ENCODE results near the gene PCDHA1. TPM values are rescaled to one million over a fixed set of nuclear protein-coding genes. Genes with fewer than 3 reads are reported as not detected.
"Not testable (repeated sequence)": the region's sequence is repeated elsewhere in the genome, so short reads cannot be mapped to it uniquely, and the experiment has no call there.

PCDHA1 gene
- total RNA-seq, 4 donors from 2014 or later = not detected

GRCh38 chr5:140833993-140834392, 48.1 kb downstream of the PCDHA1 start, which contains the start of gene PCDHA7:
PCDHA7 (plus strand) TSS chr5:140834269; CDS start chr5:140834384, 115 bp downstream.
- WGBS, 2 donors (ENCODE audit: low coverage in 1 of 2) = 8 to 17% methylated on average over 6 to 8 of the region's 8 CpGs
- Histone ChIP-seq H3K9me3 (peaks cover 0 to 53% (median 0%) of the 10 kb centered on the region in 3 donors), H3K36me3 (no peaks in the 10 kb centered on the region), H3K27me3 (peaks cover 80% of the 10 kb centered on the region), H3K27ac (no peak within 1 kb of the TSS), H3K4me3 (peak within 1 kb of the TSS in 1 of 2 donors; percentile 19), H3K4me1 (no peaks in the 10 kb centered on the region)
- ATAC-seq = no peak
- TF ChIP-seq POLR2AphosphoS5 (IDR thresholded peaks at IDR 0.05) (no peak), EP300 (IDR thresholded peaks at IDR 0.05) (no peak), CTCF (IDR thresholded peaks at IDR 0.05) (no peak), POLR2A (IDR thresholded peaks at IDR 0.05) (no peak)

- ATAC-seq, H3K4me1 ChIP-seq, H3K36me3 ChIP-seq, H3K27ac ChIP-seq: not testable (repeated sequence)
- H3K4me3 ChIP-seq = peak overlapping the region in 1 of 2 donors; percentile 19
- H3K27me3 ChIP-seq = peaks cover 80% of the 10 kb centered on the region
- whole genome bisulfite sequencing, 2 donors (ENCODE audit: low coverage in 1 of 2) = 7% methylated on average over 7 of the region's 38 CpGs; no CpG with 5 or more reads in 1 of the 2 donors
- H3K9me3 ChIP-seq = peaks cover 0 to 51% (median 0%) of the 10 kb centered on the region in 3 donors
These were observed 48.6 kb downstream of the PCDHA1 start for GRCh38 chr5:140834439-140835008.

- Histone ChIP-seq H3K4me1 (no peaks in the 10 kb centered on the region), H3K4me3 (no peak overlapping the region), H3K27me3 (peaks cover 81% of the 10 kb centered on the region), H3K36me3 (no peaks in the 10 kb centered on the region), H3K9me3 (peaks cover 0 to 50% (median 0%) of the 10 kb centered on the region in 3 donors), H3K27ac (no peak overlapping the region)
- ATAC-seq = no peak
- TF ChIP-seq POLR2AphosphoS5 (IDR thresholded peaks at IDR 0.05) (no peak), POLR2A (IDR thresholded peaks at IDR 0.05) (no peak), CTCF (IDR thresholded peaks at IDR 0.05) (no peak), EP300 (IDR thresholded peaks at IDR 0.05) (no peak)
- WGBS, 2 donors (ENCODE audit: low coverage in 1 of 2) = 62% methylated on average over 10 of the region's 103 CpGs; no CpG with 5 or more reads in 1 of the 2 donors
These were observed 49.9 kb downstream of the PCDHA1 start for GRCh38 chr5:140835622-140836510.

- 17 to 32% methylated on average over 11 to 19 of the region's 47 CpGs for whole genome bisulfite sequencing, 2 donors (ENCODE audit: low coverage in 1 of 2)
- TF ChIP-seq CTCF (IDR thresholded peaks at IDR 0.05) (no peak), POLR2AphosphoS5 (IDR thresholded peaks at IDR 0.05) (no peak), EP300 (IDR thresholded peaks at IDR 0.05) (no peak), POLR2A (IDR thresholded peaks at IDR 0.05) (no peak)
- no peaks in the 10 kb centered on the region for H3K36me3 ChIP-seq
- peaks cover 74% of the 10 kb centered on the region for H3K27me3 ChIP-seq
- no peaks in the 10 kb centered on the region for H3K4me1 ChIP-seq
- H3K4me3 ChIP-seq = no peak within 1 kb of the TSS
- H3K27ac ChIP-seq = no peak within 1 kb of the TSS
- ATAC-seq = no peak
- H3K9me3 ChIP-seq = peaks cover 0 to 51% (median 0%) of the 10 kb centered on the region in 3 donors
These were observed 55.3 kb downstream of the PCDHA1 start, which contains the start of gene PCDHA8 for GRCh38 chr5:140840978-140841962. PCDHA8 (plus strand) TSS chr5:140841187; CDS start chr5:140841322, 135 bp downstream.
